ENCODE measurements around the gene FOXP1. TPM values are rescaled to one million over a fixed set of nuclear protein-coding genes. Genes with fewer than 3 reads are reported as not detected.

FOXP1 gene
- total and polyA plus RNA-seq, 2 experiments from 2014 or later = 76.8 to 99.8 TPM

DNA sequence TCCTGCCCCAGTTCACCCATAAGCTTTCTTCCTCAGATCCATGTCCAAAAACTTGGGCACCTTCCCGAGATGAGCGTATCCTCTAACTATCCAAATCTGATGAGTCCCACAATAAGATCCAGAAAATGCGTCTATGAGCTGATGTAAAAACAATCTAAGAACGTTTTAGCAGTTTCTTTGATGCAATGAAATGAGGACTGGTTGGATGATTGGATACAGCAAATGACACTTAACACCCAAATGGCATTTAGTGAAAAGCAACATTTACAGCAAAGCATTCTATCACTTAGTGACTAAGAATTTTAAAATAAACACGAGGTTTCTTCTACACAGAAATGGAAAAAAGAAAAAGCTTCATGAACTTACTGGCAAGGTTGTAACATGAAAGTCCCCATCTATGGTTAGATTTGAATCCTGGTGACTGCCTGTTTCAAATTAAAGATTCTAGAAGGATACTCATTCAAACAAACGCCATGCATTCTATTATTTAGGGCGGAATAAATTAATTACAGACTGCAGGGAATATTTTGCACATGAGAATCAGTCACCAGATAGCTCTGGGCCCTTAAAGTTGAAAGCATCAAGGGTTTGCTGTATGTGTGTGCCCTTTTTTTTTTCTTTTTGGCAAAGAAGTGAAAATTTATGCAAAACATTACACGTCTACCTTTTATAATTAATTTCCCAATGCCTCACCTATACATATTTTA lies 598.6 kb downstream of the FOXP1 start:
- peak overlapping the region; percentile 84 for H3K27ac ChIP-seq
- no peaks in the 10 kb centered on the region for H4K20me1 ChIP-seq (ENCODE audit: insufficient read depth, poor library complexity, severe bottlenecking)
- no peak overlapping the region for H3K4me2 ChIP-seq
- H3K36me3 ChIP-seq (replicated peaks; ENCODE audit: insufficient read depth, low read depth) = peaks cover 3% of the 10 kb centered on the region
- H3K9me3 ChIP-seq (ENCODE audit: low read depth) = no peaks in the 10 kb centered on the region
- no peak overlapping the region for H3K4me3 ChIP-seq
- H3K79me2 ChIP-seq = peaks cover 8% of the 10 kb centered on the region
- no peaks in the 10 kb centered on the region for H3K27me3 ChIP-seq
- H3K4me1 ChIP-seq (ENCODE audit: insufficient read depth) = peaks cover 25% of the 10 kb centered on the region
- H2AFZ ChIP-seq = no peak overlapping the region
- no peaks in the 10 kb centered on the region for H3K9me2 ChIP-seq (replicated peaks; ENCODE audit: insufficient read depth)
- 86% methylated on average over 8 of the region's 8 CpGs for WGBS (ENCODE audit: low lambda C conversion rate, missing lambda C conversion rate)
- no peak for DNase-seq (ENCODE audit: low spot score)
- TF ChIP-seq, protein P1, sequence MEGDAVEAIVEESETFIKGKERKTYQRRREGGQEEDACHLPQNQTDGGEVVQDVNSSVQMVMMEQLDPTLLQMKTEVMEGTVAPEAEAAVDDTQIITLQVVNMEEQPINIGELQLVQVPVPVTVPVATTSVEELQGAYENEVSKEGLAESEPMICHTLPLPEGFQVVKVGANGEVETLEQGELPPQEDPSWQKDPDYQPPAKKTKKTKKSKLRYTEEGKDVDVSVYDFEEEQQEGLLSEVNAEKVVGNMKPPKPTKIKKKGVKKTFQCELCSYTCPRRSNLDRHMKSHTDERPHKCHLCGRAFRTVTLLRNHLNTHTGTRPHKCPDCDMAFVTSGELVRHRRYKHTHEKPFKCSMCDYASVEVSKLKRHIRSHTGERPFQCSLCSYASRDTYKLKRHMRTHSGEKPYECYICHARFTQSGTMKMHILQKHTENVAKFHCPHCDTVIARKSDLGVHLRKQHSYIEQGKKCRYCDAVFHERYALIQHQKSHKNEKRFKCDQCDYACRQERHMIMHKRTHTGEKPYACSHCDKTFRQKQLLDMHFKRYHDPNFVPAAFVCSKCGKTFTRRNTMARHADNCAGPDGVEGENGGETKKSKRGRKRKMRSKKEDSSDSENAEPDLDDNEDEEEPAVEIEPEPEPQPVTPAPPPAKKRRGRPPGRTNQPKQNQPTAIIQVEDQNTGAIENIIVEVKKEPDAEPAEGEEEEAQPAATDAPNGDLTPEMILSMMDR (IDR thresholded peaks at IDR 0.05; ENCODE audit: poor library complexity) = no peak
- TF ChIP-seq EZH2phosphoT487 (IDR thresholded peaks at IDR 0.05; ENCODE audit: low read depth, severe bottlenecking, unreplicated experiment) (no peak), EZH2 (IDR thresholded peaks at IDR 0.05; ENCODE audit: borderline replicate concordance) (no peak)

GRCh38 chr3:70982700-70983140 lies 600.8 kb downstream of the FOXP1 start:
- WGBS (ENCODE audit: low lambda C conversion rate, missing lambda C conversion rate) = 43% methylated on average over 6 of the region's 6 CpGs
- TF ChIP-seq, protein P1 (IDR thresholded peaks at IDR 0.05; ENCODE audit: poor library complexity) = no peak
- TF ChIP-seq EZH2 (IDR thresholded peaks at IDR 0.05; ENCODE audit: borderline replicate concordance) (no peak), EZH2phosphoT487 (IDR thresholded peaks at IDR 0.05; ENCODE audit: low read depth, severe bottlenecking, unreplicated experiment) (no peak)
- Histone ChIP-seq H3K9me2 (replicated peaks; ENCODE audit: insufficient read depth) (no peaks in the 10 kb centered on the region), H3K79me2 (no peaks in the 10 kb centered on the region), H4K20me1 (ENCODE audit: insufficient read depth, poor library complexity, severe bottlenecking) (no peaks in the 10 kb centered on the region), H3K4me1 (ENCODE audit: insufficient read depth) (peaks cover 25% of the 10 kb centered on the region), H3K4me2 (peak overlapping the region; percentile 38), H3K27me3 (no peaks in the 10 kb centered on the region), H2AFZ (peak overlapping the region; percentile 9), H3K9me3 (ENCODE audit: low read depth) (no peaks in the 10 kb centered on the region), H3K4me3 (no peak overlapping the region), H3K36me3 (replicated peaks; ENCODE audit: insufficient read depth, low read depth) (peaks cover 3% of the 10 kb centered on the region), H3K27ac (peak overlapping the region; percentile 84)
- peak; percentile 69 for DNase-seq (ENCODE audit: low spot score)

GRCh38 chr3:70982284-70982683 lies 601.2 kb downstream of the FOXP1 start:
- Histone ChIP-seq H3K79me2 (no peaks in the 10 kb centered on the region), H3K27ac (peak overlapping the region; percentile 84), H2AFZ (no peak overlapping the region), H3K27me3 (no peaks in the 10 kb centered on the region), H3K4me2 (peak overlapping the region; percentile 38), H3K9me2 (replicated peaks; ENCODE audit: insufficient read depth) (no peaks in the 10 kb centered on the region), H3K4me3 (no peak overlapping the region), H3K9me3 (ENCODE audit: low read depth) (no peaks in the 10 kb centered on the region), H4K20me1 (ENCODE audit: insufficient read depth, poor library complexity, severe bottlenecking) (no peaks in the 10 kb centered on the region), H3K4me1 (ENCODE audit: insufficient read depth) (peaks cover 25% of the 10 kb centered on the region), H3K36me3 (replicated peaks; ENCODE audit: insufficient read depth, low read depth) (peaks cover 3% of the 10 kb centered on the region)
- no peak for DNase-seq (ENCODE audit: low spot score)
- no peak for TF ChIP-seq EZH2 (IDR thresholded peaks at IDR 0.05; ENCODE audit: borderline replicate concordance)
- TF ChIP-seq, protein P1 (IDR thresholded peaks at IDR 0.05; ENCODE audit: poor library complexity) = no peak
- no peak for TF ChIP-seq EZH2phosphoT487 (IDR thresholded peaks at IDR 0.05; ENCODE audit: low read depth, severe bottlenecking, unreplicated experiment)
- 75% methylated on average over 1 of the region's 1 CpG for WGBS (ENCODE audit: low lambda C conversion rate, missing lambda C conversion rate)
